T-helper 2 cell (primary cell): ENCODE measurements around the gene PPHLN1.

Experiments used
- DNase-seq, 5 experiments: peaks; one replicate each; pipeline versions ENCODE4 v3.0.0 to v3.0.0-alpha.2; 2012 to 2022
- total RNA-seq, 2 donors: gene quantifications; one replicate each; lab custom pipeline; 2026; lab: John Stamatoyannopoulos, UW

PPHLN1 gene, protein sequence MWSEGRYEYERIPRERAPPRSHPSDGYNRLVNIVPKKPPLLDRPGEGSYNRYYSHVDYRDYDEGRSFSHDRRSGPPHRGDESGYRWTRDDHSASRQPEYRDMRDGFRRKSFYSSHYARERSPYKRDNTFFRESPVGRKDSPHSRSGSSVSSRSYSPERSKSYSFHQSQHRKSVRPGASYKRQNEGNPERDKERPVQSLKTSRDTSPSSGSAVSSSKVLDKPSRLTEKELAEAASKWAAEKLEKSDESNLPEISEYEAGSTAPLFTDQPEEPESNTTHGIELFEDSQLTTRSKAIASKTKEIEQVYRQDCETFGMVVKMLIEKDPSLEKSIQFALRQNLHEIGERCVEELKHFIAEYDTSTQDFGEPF
- 82.0 to 92.1 reads per million in 2 donors for total RNA-seq

GRCh38 chr12:42325653-42326474, at the start of gene PPHLN1, which contains the start of gene ZCRB1:
Gene PPHLN1 (plus strand): TSS chr12:42326167. CDS start chr12:42335903, 9,736 bp downstream.
Gene ZCRB1 (minus strand): TSS chr12:42326094. CDS start chr12:42324102, 1,992 bp downstream.
- peak; percentile 63 to 87 (median 72) for DNase-seq

DNA sequence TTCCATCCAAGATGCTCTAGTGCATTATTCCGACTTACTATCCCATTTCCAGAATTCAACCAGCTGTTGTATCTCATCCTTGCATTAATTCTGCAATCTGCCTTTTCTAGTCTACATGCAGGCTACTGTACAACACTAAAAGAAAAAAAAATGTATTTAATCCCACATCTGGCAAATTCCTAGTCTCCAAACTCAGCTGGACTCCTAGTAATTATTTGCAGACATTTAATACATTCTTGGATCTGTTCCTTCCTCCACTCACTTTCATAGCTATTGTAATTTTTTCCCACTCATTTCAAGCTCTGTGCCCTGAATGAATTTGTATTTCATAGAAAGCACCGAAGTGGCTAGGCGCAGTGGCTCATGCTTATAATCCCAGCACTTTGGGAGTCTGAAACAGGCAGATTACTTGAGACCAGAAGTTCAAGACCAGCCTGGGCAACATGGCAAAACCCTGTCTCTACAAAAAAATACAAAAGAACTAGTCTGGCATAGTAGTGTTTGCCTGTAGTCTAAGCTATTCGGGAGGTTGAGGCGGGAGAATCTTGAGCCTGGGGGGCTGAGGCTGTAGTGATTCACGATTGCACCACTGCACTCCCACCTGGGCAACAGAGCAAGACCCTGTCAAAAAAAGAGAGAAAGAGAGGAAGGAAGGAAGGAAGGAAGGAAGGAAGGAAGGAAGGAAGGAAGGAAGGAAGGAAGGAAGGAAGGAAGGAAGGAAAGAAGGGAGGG, 48.4 kb upstream of the PPHLN1 start:
- no peak for DNase-seq

DNA sequence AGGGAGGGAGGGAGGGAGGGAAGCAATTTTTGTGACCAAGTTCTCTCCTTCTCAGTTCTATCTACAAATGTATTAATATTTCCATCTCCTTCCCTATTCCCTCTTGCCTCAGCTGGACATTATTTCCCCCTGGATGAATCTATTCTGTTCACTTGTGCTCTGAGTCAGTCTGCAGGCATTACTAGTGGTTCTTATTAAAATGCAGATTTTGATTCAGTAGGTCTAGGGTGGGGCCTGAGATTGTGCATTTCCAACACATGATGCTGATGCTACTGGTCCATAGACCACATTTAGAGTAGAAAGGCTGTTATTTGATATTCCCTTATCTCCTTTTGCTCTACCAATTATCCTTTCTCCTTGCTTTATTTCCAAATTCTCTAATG, 47.8 kb upstream of the PPHLN1 start:
- no peak for DNase-seq

GRCh38 chr12:42281278-42281677, 44.7 kb upstream of the PPHLN1 start:
- no peak for DNase-seq

DNA sequence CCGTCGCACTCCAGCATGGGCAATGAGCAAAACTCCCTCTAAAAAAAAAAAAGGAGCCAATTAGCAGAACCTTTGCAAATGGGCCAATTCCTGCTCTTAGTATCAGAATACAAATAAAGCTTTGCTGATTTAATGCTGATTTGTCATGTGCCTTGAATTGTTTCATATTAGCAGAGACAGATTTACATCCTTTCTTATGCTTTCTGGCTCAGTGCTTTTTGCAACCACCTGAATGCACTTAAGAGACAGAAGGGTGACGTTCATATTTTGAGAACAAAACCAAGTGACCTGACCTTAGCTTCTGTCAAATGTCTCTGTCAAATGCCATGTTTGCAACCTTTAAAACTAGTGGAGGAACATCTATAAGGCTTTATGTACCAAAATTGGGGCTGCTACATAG, 44.1 kb upstream of the PPHLN1 start:
- DNase-seq: no peak

GRCh38 chr12:42282294-42282693, 43.7 kb upstream of the PPHLN1 start:
- DNase-seq: no peak

DNA sequence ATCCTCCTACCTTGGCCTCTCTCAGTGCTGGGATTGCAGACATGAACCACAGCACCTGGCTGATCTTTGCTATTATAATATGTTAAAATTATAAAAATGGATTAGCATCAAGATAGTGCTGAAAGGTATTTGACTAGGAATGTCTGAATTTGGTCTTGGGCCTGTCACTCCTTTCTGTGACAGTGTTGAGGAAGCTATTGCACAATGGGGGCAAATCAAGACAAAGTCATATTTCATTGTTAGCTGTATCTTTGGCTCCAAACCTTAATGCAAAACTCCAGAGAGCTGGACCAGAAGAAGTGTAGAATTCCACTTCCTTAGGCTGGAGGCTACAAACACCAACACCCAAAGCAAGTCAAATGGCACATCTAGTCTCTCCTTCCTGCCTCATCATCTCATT, 42.2 kb upstream of the PPHLN1 start:
- DNase-seq: no peak

DNA sequence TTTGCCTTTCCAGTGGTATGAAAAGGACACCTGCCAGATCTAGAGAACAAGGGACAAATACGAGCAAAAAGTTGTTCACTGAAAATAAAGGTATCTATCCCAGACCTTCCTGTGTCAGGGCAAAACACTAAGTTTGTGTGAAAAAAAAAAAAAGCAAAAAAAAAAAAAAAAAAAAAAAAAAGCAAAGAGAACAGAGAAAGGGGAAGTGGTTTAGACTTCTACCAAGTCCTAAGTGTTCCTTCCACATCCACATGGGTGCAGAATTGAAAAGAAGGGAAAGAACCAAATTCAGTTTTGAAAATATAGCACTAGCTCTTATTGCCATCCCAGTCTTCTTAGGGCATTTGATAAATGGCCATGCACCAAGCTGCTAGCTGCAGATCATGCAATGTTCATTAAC, 41.8 kb upstream of the PPHLN1 start:
- DNase-seq: no peak

DNA sequence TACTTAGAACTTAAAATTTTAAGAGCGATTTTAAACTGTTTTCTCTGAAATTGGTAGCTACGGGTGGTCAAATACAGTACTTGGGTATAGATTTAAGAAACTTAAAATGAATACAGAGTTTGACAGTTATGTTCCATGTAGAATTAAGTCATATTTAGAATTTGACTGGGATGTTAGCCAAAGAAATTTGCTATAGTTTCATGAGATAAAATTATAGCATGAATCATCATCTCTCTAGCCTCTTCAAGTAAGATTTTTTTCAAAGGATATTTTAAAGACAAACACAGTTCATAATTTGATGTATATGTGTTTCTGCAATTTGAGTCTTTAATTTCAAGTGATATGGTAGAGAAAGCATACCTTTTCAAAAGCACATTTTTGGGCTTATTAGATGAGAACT, 41.1 kb upstream of the PPHLN1 start:
- DNase-seq: no peak

GRCh38 chr12:42285431-42285830, 40.5 kb upstream of the PPHLN1 start:
- no peak for DNase-seq

- no peak for DNase-seq
These were observed 39.2 kb upstream of the PPHLN1 start for GRCh38 chr12:42286741-42287140.

DNA sequence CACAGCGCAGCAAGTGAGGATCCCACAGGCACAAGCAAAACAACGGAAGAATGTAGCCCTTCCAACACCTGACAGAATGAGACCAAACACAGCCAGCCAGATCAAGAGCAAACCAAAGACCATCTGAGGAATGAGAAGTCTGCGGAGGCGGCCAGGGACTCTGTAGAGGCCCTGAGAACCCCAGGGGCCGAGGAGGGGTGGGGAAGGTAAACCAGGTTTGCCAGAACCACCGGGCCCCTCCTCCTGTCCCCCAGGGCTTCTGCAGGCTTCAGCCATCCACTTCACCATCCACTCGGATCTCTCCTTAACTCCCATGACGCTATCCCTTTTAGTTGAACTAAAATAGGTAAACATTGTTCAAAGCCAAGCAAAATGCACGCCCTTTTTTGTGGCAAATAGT, 37.4 kb upstream of the PPHLN1 start:
- DNase-seq: no peak

GRCh38 chr12:42291680-42292079, 34.3 kb upstream of the PPHLN1 start:
- no peak for DNase-seq

GRCh38 chr12:42296503-42297109, 29.4 kb upstream of the PPHLN1 start:
- peak in 1 of 5 experiments; percentile 44 for DNase-seq

DNA sequence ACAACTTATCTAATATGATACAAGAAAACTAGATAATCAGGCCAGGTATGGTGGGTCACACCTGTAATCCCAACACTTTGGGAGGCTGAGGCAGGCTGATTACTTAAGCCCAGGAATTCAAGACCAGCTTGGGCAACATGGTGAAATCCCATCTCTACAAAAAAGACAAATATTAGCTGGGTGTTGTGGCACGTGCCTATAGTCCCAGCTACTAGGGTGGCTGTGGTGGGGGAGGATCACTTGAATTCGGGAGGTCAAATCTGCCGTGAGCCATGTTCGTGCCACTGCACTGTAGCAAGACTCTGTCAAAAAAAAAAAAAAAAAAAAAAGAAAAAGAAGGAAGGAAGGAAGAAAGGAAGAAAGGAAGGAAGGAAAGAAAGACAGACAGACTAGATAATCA, 27.1 kb upstream of the PPHLN1 start:
- peak in 1 of 5 experiments; percentile 10 for DNase-seq

DNA sequence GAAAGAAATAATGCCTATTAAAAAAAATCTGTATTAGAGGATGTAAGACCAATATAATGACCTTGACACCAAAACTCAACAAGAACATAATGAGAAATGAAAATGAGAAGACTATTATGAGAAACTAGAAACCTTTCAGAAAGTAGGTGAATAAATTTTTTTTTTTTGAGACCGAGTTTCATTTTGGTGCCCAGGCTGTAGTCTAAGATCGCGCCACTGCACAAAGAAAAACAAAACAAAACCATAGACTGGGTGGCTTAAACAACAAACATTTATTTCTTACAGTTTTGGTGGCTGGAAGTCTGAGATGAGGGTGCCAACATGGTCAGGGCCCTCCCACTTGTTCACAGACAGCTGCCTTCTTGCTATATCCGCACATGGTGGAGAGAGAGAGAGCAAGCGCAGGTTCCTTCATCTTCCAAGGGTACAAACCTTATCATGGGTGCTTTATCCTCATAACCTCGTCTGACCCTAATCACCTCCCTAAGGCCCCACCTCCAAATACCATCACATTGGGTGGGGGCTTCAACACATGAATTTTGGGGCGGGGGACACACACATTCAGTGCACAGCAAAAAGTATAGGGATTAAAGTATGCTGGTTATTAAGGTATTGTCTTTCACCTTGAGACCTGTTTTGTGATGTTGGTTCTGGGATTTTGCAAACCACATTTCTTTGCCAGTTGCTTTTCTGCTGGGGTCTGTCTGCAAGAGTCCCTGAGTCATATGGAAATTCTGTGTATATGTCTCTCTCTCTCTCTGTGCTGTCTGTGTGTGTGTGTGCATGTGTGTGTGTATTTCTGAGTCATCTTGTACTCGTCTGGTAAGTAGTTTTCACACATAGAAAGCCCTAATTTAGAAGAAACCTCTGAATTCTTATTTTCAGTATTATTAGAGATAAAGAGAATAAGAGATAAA, 26.3 kb upstream of the PPHLN1 start:
- DNase-seq: peak in 3 of 5 experiments; percentile 11 to 95 (median 54)

DNA sequence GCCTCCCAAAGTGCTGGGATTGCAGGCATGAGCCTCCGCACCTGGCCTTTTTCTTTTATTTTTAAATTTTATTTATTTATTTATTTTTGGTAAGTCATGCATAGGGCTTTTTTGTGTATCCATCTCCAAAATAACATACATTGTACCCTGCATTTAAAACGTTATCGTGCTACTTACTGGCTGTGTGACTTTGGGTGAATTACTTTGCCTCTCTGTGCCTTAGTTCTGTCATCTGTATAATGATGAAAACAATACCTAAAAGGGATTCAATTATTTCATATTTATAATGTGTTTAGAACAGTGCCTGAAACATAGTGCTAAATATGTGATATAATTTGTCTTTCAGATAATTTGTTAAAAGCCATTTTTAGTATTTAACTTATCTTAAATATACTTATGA, 19.7 kb upstream of the PPHLN1 start:
- DNase-seq: no peak

- no peak for DNase-seq
These were observed 17.6 kb upstream of the PPHLN1 start for GRCh38 chr12:42308390-42308789.

DNA sequence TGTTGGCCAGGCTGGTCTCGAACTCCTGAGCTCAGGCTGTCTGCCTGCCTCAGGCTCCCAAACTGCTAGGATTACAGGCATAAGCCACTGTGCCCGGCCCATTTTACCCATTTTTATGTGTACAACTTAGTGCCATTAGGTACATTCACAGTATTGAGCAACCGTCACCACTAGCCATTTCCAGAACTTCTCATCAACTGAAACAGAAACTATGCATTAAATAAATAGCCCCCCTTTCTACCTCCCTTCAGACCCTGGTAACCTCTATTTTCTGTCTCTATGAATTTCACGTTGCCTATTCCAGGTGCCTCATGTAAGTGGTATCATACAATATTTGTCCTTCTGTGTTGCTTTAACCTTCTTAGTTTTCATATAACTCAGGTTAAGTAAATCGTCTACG, 16.0 kb upstream of the PPHLN1 start:
- DNase-seq: no peak

- no peak for DNase-seq
These were observed 10.9 kb upstream of the PPHLN1 start for GRCh38 chr12:42315108-42315507.

DNA sequence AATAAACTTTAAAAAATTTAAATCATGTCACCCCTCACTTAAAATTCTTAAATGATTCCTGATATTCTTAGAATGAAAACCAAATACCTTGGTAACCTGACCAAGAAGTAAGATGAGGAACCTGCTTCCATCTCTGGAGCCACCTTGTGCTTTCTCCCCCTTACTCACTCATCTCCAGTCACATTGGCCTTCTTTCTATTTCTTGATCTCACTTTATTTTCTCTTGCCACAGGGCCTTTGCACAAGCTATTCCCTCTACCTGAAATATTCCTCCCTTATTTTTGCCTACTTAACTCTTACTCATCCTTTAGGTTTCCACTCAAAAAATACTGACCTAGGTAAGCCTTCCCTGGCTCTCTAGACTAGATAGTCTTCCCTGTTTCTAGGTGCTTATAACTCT, 5.2 kb upstream of the PPHLN1 start:
- DNase-seq: no peak

DNA sequence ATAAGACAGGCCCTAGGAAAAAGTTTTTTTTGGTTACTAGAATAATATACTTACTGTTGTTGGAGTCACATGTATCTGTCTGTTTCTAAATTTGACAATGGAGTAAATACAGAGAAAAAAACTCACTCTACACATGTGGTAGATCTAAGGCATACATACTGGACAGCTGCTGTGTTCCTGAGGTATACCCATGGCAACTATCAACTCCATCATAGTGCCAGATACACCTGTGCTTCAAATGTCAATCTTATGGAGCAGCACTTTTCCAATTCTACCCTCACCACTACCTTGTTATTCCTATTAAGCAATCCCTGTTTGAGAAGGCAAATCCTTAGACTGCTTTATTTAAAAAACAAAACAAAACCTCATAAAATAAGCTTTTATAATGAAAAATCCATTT, 3.4 kb upstream of the PPHLN1 start:
- DNase-seq: no peak
